Fibroblast of lung (primary cell): ENCODE data around the gene LIPG.

ENCODE experiments used
- EZH2 ChIP-seq: IDR thresholded peaks from 2 replicates; pipeline ENCODE4 v1.5.1; 2012; ENCODE audit warnings: low read length, control low read depth, mild to moderate bottlenecking; ENCODE audit errors: missing control alignments
- TF ChIP-seq, protein P1 (sequence below), 2 donors: IDR thresholded peaks in 1 of 2; conservative IDR thresholded peaks in 1 of 2; 1 replicate in 1 of 2; 2 replicates in 1 of 2; pipeline ENCODE4 v1.5.1; 2011 to 2012; ENCODE audit warnings: low read length in 2 of 2, control low read depth in 1 of 2, inconsistent platforms in 1 of 2, low read depth in 1 of 2, mild to moderate bottlenecking in 1 of 2

DNA sequence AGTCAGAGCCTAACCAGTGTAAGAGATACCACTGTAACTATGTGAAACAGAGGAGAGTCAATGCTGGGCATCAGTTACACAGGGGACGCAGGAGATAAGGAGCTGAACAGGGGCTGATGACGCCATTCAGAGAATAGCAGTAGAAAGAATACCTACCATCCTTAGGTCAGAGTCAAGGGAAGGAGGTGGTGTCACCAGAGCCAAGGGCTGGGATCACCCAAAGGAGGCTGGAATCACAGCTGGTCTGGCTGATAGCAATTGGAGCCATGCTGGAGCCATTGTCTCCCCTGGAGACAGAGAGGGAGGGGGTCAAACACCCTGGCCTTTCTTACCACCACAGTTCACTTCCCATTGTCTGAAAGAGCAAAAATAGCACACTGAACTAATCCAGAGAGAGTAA, 37.5 kb upstream of the LIPG start:
- TF ChIP-seq, protein P1, sequence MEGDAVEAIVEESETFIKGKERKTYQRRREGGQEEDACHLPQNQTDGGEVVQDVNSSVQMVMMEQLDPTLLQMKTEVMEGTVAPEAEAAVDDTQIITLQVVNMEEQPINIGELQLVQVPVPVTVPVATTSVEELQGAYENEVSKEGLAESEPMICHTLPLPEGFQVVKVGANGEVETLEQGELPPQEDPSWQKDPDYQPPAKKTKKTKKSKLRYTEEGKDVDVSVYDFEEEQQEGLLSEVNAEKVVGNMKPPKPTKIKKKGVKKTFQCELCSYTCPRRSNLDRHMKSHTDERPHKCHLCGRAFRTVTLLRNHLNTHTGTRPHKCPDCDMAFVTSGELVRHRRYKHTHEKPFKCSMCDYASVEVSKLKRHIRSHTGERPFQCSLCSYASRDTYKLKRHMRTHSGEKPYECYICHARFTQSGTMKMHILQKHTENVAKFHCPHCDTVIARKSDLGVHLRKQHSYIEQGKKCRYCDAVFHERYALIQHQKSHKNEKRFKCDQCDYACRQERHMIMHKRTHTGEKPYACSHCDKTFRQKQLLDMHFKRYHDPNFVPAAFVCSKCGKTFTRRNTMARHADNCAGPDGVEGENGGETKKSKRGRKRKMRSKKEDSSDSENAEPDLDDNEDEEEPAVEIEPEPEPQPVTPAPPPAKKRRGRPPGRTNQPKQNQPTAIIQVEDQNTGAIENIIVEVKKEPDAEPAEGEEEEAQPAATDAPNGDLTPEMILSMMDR (conservative IDR thresholded peaks at IDR 0.05 in 1 of 2, IDR thresholded peaks at IDR 0.05 in 1 of 2; ENCODE audit: low read depth in 1 of 2, low read length in 2 of 2): no peak
- no peak for TF ChIP-seq EZH2
